CD8-positive, alpha-beta memory T cell (primary cell): ENCODE data around the gene PDGFRA. TPM values are rescaled to one million over a fixed set of nuclear protein-coding genes. Genes with fewer than 3 reads are reported as not detected.

ENCODE experiments used
- CTCF ChIA-PET: fragments of 350-600 bp; sonication (Branson Sonifier 250); formaldehyde crosslinking; loops from one replicate; lab custom pipeline; 2021; ENCODE audit warnings: antibody characterized with exemption; lab: Charles Lee
- POLR2A ChIA-PET: fragments of 350-600 bp; sonication (Branson Sonifier 250); formaldehyde crosslinking; loops from one replicate; lab custom pipeline; 2021; ENCODE audit warnings: antibody characterized with exemption; lab: Charles Lee
- DNase-seq, 5 donors: peaks; one replicate each; pipeline versions ENCODE4 v3.0.0 to v3.0.0-alpha.2; 2020 to 2022; ENCODE audit warnings: mixed read lengths in 1 of 5
- H3K27ac ChIP-seq: one replicate; pipeline ENCODE4 v1.7.0; 2013; ENCODE audit warnings: low read depth, mild to moderate bottlenecking, low read length, moderate library complexity
- H3K27me3 ChIP-seq: 2 replicates; pipeline ENCODE4 v1.7.0; 2013; ENCODE audit warnings: low read length, mild to moderate bottlenecking; ENCODE audit not compliant: insufficient read depth, poor library complexity, severe bottlenecking
- H3K36me3 ChIP-seq: 2 replicates; pipeline ENCODE4 v1.7.0; 2013; ENCODE audit warnings: mild to moderate bottlenecking, low read length, moderate library complexity; ENCODE audit not compliant: insufficient read depth
- H3K4me1 ChIP-seq: 2 replicates; pipeline ENCODE4 v1.7.0; 2013; ENCODE audit warnings: mild to moderate bottlenecking, low read length, moderate library complexity; ENCODE audit not compliant: insufficient read depth
- H3K4me3 ChIP-seq: 2 replicates; pipeline ENCODE4 v1.7.0; 2013; ENCODE audit warnings: mild to moderate bottlenecking, low read length
- H3K9me3 ChIP-seq: 2 replicates; pipeline ENCODE4 v1.7.0; 2013; ENCODE audit warnings: mild to moderate bottlenecking, low read length
- H3K27ac Mint-ChIP-seq, 8 donors: one replicate each; pipeline ENCODE4 v1.8.0; 2020 to 2021; ENCODE audit warnings: mixed read lengths in 8 of 8, mild to moderate bottlenecking in 6 of 8, inconsistent platforms in 3 of 8, moderate library complexity in 3 of 8
- H3K27me3 Mint-ChIP-seq, 2 donors: one replicate each; pipeline ENCODE4 v1.8.0; 2020 to 2021; ENCODE audit warnings: mixed read lengths in 2 of 2, mild to moderate bottlenecking in 1 of 2, moderate library complexity in 1 of 2
- H3K36me3 Mint-ChIP-seq, 3 donors: one replicate each; pipeline ENCODE4 v1.8.0; 2020 to 2021; ENCODE audit warnings: mixed read lengths in 3 of 3, inconsistent platforms in 1 of 3, mild to moderate bottlenecking in 1 of 3
- H3K4me1 Mint-ChIP-seq, 3 donors: one replicate each; pipeline ENCODE4 v1.8.0; 2020 to 2021; ENCODE audit warnings: mixed read lengths in 3 of 3, inconsistent platforms in 1 of 3, mild to moderate bottlenecking in 1 of 3
- H3K4me3 Mint-ChIP-seq, 7 donors: one replicate each; pipeline ENCODE4 v1.8.0; 2020 to 2021; ENCODE audit warnings: mixed read lengths in 7 of 7, mild to moderate bottlenecking in 6 of 7, moderate library complexity in 4 of 7, inconsistent platforms in 2 of 7
- H3K9me3 Mint-ChIP-seq, 5 donors: one replicate each; pipeline ENCODE4 v1.8.0; 2020 to 2022; ENCODE audit warnings: mixed read lengths in 5 of 5, mild to moderate bottlenecking in 3 of 5, moderate library complexity in 2 of 5, inconsistent platforms in 1 of 5
- polyA plus RNA-seq: library from polyadenylated mRNA; unstranded; fragments of 300-500 nt; fragmentation: Illumina TruSeq; gene quantifications from one replicate; pipeline ENCODE4 v1.2.3, GENCODE V29; 2021
- total RNA-seq, 2 experiments: library from RNA; stranded (reverse); gene quantifications; one replicate each; pipeline ENCODE4 v1.2.3, GENCODE V29; 2021

PDGFRA gene
- total RNA-seq (not detected), polyA plus RNA-seq (not detected)

DNA sequence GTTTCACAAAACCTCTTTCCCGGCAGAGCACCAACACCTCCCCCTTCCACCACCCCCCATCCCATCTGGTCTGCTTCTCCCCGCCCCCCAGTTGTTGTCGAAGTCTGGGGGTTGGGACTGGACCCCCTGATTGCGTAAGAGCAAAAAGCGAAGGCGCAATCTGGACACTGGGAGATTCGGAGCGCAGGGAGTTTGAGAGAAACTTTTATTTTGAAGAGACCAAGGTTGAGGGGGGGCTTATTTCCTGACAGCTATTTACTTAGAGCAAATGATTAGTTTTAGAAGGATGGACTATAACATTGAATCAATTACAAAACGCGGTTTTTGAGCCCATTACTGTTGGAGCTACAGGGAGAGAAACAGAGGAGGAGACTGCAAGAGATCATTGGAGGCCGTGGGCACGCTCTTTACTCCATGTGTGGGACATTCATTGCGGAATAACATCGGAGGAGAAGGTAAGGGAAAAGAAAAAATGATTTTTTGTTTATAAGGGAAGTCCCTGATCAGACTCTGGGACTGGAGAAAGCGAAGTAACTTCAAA, at the start of gene PDGFRA:
TSS of gene PDGFRA (plus strand) at position 333 of the 541 bp plus-strand sequence. CDS start 29,476 bp downstream, outside the sequence.
- no peak for DNase-seq
- H3K9me3 ChIP-seq = no peaks in the 10 kb centered on the region
- peaks cover 29 to 55% (median 37%) of the 10 kb centered on the region in 3 donors for H3K4me1 Mint-ChIP-seq
- no peaks in the 10 kb centered on the region for H3K36me3 Mint-ChIP-seq
- H3K27ac ChIP-seq = no peak within 1 kb of the TSS
- peak within 1 kb of the TSS in 6 of 7 donors; percentile 5 to 61 (median 26) for H3K4me3 Mint-ChIP-seq
- peaks cover 0 to 2% (median 0%) of the 10 kb centered on the region in 5 donors for H3K9me3 Mint-ChIP-seq
- POLR2A ChIA-PET = no interaction called here
- no peak within 1 kb of the TSS for H3K4me3 ChIP-seq
- CTCF ChIA-PET = no interaction called here
- peak within 1 kb of the TSS in 1 of 8 donors; percentile 21 for H3K27ac Mint-ChIP-seq
- peaks cover 65% of the 10 kb centered on the region for H3K27me3 ChIP-seq
- peaks cover 78 to 82% of the 10 kb centered on the region in 2 donors for H3K27me3 Mint-ChIP-seq
- peaks cover 20% of the 10 kb centered on the region for H3K4me1 ChIP-seq
- H3K36me3 ChIP-seq = no peaks in the 10 kb centered on the region

DNA sequence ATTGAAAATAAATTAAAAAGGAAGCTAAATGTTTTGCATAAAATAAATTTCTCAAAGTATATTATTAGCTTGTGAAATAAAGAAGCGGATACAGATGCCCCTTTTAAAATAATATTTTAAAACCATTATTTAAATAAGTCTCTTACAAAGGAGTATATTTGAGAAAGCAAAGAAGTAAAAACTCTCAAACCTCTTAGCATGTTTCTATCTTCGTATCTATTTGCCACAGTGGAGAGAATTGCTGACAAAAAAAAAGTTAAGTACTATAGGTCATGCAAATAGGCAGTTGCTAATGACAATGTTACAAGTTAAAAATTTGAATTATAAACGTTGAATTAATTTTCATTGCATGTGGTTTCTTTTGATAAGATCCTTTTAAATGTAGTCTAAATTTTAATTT, 44.5 kb upstream of the PDGFRA start:
- no peak overlapping the region for H3K27ac Mint-ChIP-seq

DNA sequence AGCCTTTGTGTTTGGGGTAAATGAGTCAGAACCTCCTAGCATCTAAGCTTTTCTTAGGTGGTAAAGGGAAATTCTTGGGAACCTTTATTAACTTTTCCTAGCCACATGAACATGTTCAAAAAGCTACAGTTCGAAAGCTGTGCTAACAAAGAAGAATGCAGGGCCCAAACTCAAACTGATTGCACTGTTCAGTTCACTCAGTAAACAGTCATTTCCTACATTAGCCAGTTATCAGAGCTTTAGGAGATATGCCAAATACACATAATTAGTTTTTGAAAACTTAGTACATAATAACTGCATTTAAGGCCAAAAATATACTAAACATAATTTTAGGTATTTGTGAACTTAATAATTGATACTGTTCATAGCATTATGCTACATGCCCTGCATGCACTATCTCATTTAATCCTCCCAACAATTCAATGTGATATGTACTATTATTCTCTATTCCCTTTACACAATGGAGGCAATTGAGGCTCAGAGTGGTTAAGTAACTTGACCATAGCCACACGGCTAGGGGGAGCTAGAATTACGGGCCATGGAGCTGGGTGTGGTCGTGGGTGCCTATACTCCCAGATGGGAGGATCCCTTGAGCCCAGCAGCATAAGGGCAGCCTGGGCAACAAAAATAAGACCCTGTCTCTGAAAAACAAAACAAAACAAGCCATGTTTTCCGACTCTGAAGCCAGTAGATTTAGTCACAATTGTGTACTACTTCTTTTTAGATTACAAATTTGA, 43.9 kb upstream of the PDGFRA start:
- Histone ChIP-seq H3K9me3 (no peaks in the 10 kb centered on the region), H3K27ac (no peak overlapping the region), H3K4me1 (no peaks in the 10 kb centered on the region), H3K27me3 (no peaks in the 10 kb centered on the region), H3K4me3 (no peak overlapping the region), H3K36me3 (no peaks in the 10 kb centered on the region)
- Mint-ChIP-seq H3K27me3 (peaks cover 11 to 26% of the 10 kb centered on the region in 2 donors), H3K27ac (no peak overlapping the region), H3K4me3 (no peak overlapping the region), H3K9me3 (no peaks in the 10 kb centered on the region), H3K36me3 (no peaks in the 10 kb centered on the region), H3K4me1 (no peaks in the 10 kb centered on the region)
- no peak for DNase-seq
- CTCF ChIA-PET = no interaction called here
- POLR2A ChIA-PET = no interaction called here

More for the DNA sequence above, 44.5 kb upstream of the PDGFRA start:
- H3K9me3 Mint-ChIP-seq = no peaks in the 10 kb centered on the region
- no peak overlapping the region for H3K4me3 ChIP-seq
- ChIA-PET CTCF (no interaction called here), POLR2A (no interaction called here)
- no peaks in the 10 kb centered on the region for H3K4me1 Mint-ChIP-seq
- H3K27ac ChIP-seq = no peak overlapping the region
- no peaks in the 10 kb centered on the region for H3K36me3 Mint-ChIP-seq
- H3K4me3 Mint-ChIP-seq = no peak overlapping the region
- peaks cover 11 to 26% of the 10 kb centered on the region in 2 donors for H3K27me3 Mint-ChIP-seq
- H3K27me3 ChIP-seq = no peaks in the 10 kb centered on the region
- no peak for DNase-seq
- no peaks in the 10 kb centered on the region for H3K36me3 ChIP-seq
- H3K9me3 ChIP-seq = no peaks in the 10 kb centered on the region
- H3K4me1 ChIP-seq = no peaks in the 10 kb centered on the region

DNA sequence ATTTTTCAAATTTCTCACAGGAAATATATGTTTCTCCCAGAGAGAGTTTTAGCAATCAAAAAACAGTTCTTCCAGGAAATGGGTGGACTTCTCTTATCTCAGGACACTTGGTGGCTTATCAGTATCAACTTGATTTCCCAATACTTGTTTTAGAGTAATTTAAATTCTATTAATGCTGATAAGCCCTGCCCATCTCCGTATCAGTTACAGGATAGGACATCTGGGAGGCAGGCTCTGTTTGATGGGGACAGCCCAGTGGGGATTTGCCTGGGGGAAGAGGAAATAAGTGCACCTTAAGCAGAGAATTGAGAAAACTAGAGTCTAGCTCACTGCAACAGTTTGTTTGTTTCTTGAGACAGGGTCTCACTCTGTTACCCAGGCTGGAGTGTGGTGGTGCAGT, 43.2 kb upstream of the PDGFRA start:
- no peaks in the 10 kb centered on the region for H3K9me3 Mint-ChIP-seq
- H3K36me3 Mint-ChIP-seq = no peaks in the 10 kb centered on the region
- no peak overlapping the region for H3K27ac ChIP-seq
- DNase-seq = no peak
- H3K4me3 Mint-ChIP-seq = no peak overlapping the region
- H3K36me3 ChIP-seq = no peaks in the 10 kb centered on the region
- H3K4me1 ChIP-seq = no peaks in the 10 kb centered on the region
- no peaks in the 10 kb centered on the region for H3K27me3 ChIP-seq
- H3K4me1 Mint-ChIP-seq = no peaks in the 10 kb centered on the region
- H3K27me3 Mint-ChIP-seq = peaks cover 11 to 31% of the 10 kb centered on the region in 2 donors
- peak overlapping the region in 1 of 8 donors; percentile 22 for H3K27ac Mint-ChIP-seq
- no peaks in the 10 kb centered on the region for H3K9me3 ChIP-seq
- CTCF ChIA-PET = no interaction called here
- POLR2A ChIA-PET = no interaction called here
- H3K4me3 ChIP-seq = no peak overlapping the region

DNA sequence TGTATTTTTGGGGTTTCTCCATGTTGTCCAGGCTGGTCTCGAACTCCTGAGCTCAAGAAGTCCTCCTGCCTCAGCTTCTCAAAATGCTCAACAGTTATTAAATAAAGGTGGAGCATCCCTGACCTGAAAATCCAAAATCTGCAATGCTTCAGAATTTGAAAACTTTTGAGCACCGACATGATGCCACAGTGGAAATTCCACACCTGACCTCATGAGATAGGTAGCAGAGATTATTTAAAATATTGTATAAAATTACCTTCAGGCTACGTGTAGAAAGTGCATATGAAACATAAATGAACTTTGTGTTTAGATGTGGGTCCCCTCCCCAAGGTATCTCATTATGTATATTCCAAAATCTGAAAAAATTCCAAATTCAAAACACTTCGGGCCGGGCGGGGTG, 42.7 kb upstream of the PDGFRA start:
- no peaks in the 10 kb centered on the region for H3K27me3 ChIP-seq
- H3K27ac ChIP-seq = no peak overlapping the region
- ChIA-PET CTCF (no interaction called here), POLR2A (no interaction called here)
- H3K4me3 ChIP-seq = no peak overlapping the region
- no peak overlapping the region for H3K27ac Mint-ChIP-seq
- H3K9me3 Mint-ChIP-seq = no peaks in the 10 kb centered on the region
- no peaks in the 10 kb centered on the region for H3K9me3 ChIP-seq
- DNase-seq = no peak
- H3K4me3 Mint-ChIP-seq = no peak overlapping the region
- H3K36me3 ChIP-seq = no peaks in the 10 kb centered on the region
- no peaks in the 10 kb centered on the region for H3K4me1 Mint-ChIP-seq
- no peaks in the 10 kb centered on the region for H3K4me1 ChIP-seq
- no peaks in the 10 kb centered on the region for H3K36me3 Mint-ChIP-seq
- peaks cover 11 to 31% of the 10 kb centered on the region in 2 donors for H3K27me3 Mint-ChIP-seq

DNA sequence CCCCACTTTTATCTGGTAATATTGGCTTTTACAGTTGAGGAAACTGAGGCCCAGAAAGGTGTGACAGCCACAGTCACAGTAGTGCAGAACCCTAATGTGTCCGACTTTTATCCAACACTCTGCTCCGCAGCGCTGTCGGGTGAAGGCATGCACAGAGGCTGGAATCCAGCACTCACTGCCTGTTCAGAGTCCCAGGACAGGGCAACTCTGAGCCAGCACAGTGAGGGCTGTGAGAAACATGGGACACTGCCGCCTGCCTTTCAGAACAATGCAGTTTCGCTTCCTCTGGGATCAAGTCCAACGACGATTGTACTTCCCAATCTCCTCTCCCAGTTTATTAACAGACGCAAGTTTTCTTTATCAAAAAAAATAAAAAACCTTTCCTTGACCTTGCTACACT, 41.9 kb upstream of the PDGFRA start:
- DNase-seq = no peak
- CTCF ChIA-PET = no interaction called here
- H3K36me3 ChIP-seq = no peaks in the 10 kb centered on the region
- H3K4me1 ChIP-seq = no peaks in the 10 kb centered on the region
- Mint-ChIP-seq H3K9me3 (no peaks in the 10 kb centered on the region), H3K36me3 (no peaks in the 10 kb centered on the region), H3K27ac (no peak overlapping the region), H3K4me1 (no peaks in the 10 kb centered on the region), H3K27me3 (peaks cover 13 to 30% of the 10 kb centered on the region in 2 donors), H3K4me3 (no peak overlapping the region)
- POLR2A ChIA-PET = no interaction called here
- H3K4me3 ChIP-seq = no peak overlapping the region
- no peaks in the 10 kb centered on the region for H3K27me3 ChIP-seq
- H3K9me3 ChIP-seq = no peaks in the 10 kb centered on the region
- no peak overlapping the region for H3K27ac ChIP-seq

DNA sequence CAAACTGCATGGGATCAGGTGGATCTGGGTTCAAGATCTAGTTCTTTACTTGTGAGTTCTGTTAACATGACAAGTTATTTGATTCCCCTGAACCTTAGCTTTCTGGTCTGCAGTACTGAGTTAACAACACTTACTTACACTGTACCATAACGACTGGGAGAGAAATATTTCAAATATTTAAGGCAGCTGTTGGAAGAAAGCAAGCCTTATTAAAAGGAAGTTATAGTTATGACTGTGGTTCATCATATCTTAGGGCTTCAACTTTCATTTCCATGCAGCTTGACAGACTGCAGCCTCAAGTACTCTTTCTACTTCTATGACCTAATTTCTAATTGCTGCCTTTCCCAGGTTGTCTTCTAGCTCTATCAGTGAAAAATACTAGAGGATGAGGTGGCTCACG, 40.0 kb upstream of the PDGFRA start:
- no peak overlapping the region for H3K4me3 ChIP-seq
- no peak overlapping the region for H3K27ac ChIP-seq
- ChIA-PET POLR2A (no interaction called here), CTCF (no interaction called here)
- no peaks in the 10 kb centered on the region for H3K27me3 ChIP-seq
- peaks cover 13 to 23% of the 10 kb centered on the region in 2 donors for H3K27me3 Mint-ChIP-seq
- no peaks in the 10 kb centered on the region for H3K9me3 Mint-ChIP-seq
- no peak overlapping the region for H3K4me3 Mint-ChIP-seq
- no peaks in the 10 kb centered on the region for H3K4me1 Mint-ChIP-seq
- H3K36me3 ChIP-seq = no peaks in the 10 kb centered on the region
- no peaks in the 10 kb centered on the region for H3K9me3 ChIP-seq
- no peaks in the 10 kb centered on the region for H3K4me1 ChIP-seq
- no peak for DNase-seq
- no peak overlapping the region for H3K27ac Mint-ChIP-seq
- H3K36me3 Mint-ChIP-seq = no peaks in the 10 kb centered on the region

DNA sequence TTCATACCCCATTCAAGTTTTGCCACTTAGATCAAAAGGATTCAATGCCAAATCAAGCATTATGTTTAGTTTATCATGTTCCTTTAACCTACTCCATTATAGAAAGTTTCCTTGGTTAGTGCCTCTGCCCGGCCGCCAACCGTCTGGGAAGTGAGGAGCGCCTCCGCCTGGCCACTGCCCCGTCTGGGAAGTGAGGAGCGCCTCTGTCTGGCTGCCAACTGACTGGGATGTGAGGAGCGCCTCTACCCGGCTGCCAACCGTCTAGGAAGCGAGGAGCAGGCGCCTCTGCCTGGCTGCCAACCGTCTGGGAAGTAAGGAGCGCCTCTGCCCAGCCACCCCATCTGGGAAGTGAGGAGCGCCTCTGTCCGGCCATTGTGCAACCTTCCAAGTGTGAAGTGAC, 36.3 kb upstream of the PDGFRA start:
- Mint-ChIP-seq H3K4me1 (no peaks in the 10 kb centered on the region), H3K4me3 (no peak overlapping the region), H3K9me3 (no peaks in the 10 kb centered on the region), H3K27me3 (peaks cover 4 to 15% of the 10 kb centered on the region in 2 donors), H3K27ac (no peak overlapping the region), H3K36me3 (no peaks in the 10 kb centered on the region)
- ChIA-PET POLR2A (no interaction called here), CTCF (no interaction called here)
- Histone ChIP-seq H3K4me3 (no peak overlapping the region), H3K4me1 (no peaks in the 10 kb centered on the region), H3K36me3 (no peaks in the 10 kb centered on the region), H3K27ac (no peak overlapping the region), H3K27me3 (no peaks in the 10 kb centered on the region), H3K9me3 (no peaks in the 10 kb centered on the region)
- DNase-seq = no peak
